Measurements from ENCODE around the gene PRKN. TPM values are rescaled to one million over a fixed set of nuclear protein-coding genes. Genes with fewer than 3 reads are reported as not detected.

PRKN gene
- total RNA-seq, 1 donor from 2014 or later = 2.6 TPM

DNA sequence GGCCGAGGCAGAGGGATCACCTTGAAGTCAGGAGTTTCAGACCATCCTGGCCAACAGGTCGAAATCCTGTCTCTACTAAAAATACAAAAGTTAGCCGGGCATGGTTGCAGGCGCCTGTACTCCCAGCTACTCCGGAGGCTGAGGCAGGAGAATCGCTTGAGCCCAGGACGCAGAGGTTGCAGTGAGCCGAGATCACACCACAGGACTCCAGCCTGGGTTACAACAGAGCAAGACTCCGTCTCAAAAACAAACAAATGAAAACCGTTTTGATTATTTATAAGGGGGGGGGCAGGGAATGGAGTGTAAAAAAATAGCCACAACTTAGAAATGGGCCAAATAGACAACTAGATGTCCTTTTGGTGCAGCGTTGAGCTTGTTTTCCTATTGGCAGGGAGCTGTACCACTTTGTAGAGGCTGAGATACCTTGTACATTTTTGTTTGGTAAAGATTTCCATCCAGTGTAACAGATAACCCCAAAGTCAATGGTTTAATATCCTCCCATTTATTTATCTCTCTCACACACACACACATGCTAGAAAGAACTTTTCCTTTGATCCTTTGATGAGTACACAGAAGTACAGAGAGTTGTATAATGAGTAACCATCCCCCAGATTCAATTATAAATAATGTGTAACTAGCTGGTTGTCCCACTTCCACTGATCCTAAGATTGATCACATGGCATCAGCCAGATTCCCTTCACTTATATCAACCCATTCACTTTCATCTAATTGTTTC, 477.5 kb downstream of the PRKN start:
- no peaks in the 10 kb centered on the region for H3K9me3 ChIP-seq
- H3K27me3 ChIP-seq = no peaks in the 10 kb centered on the region
- no peaks in the 10 kb centered on the region for H3K4me1 ChIP-seq
- intact Hi-C loops (cut with DNase I) = no loop called here
- TF ChIP-seq, protein P1, sequence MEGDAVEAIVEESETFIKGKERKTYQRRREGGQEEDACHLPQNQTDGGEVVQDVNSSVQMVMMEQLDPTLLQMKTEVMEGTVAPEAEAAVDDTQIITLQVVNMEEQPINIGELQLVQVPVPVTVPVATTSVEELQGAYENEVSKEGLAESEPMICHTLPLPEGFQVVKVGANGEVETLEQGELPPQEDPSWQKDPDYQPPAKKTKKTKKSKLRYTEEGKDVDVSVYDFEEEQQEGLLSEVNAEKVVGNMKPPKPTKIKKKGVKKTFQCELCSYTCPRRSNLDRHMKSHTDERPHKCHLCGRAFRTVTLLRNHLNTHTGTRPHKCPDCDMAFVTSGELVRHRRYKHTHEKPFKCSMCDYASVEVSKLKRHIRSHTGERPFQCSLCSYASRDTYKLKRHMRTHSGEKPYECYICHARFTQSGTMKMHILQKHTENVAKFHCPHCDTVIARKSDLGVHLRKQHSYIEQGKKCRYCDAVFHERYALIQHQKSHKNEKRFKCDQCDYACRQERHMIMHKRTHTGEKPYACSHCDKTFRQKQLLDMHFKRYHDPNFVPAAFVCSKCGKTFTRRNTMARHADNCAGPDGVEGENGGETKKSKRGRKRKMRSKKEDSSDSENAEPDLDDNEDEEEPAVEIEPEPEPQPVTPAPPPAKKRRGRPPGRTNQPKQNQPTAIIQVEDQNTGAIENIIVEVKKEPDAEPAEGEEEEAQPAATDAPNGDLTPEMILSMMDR (IDR thresholded peaks at IDR 0.05) = no peak
- no peak overlapping the region for H3K4me3 ChIP-seq
- no peak for DNase-seq (ENCODE audit: low spot score in 2 of 2)
- no peak overlapping the region for H3K27ac ChIP-seq
- H3K36me3 ChIP-seq = no peaks in the 10 kb centered on the region

DNA sequence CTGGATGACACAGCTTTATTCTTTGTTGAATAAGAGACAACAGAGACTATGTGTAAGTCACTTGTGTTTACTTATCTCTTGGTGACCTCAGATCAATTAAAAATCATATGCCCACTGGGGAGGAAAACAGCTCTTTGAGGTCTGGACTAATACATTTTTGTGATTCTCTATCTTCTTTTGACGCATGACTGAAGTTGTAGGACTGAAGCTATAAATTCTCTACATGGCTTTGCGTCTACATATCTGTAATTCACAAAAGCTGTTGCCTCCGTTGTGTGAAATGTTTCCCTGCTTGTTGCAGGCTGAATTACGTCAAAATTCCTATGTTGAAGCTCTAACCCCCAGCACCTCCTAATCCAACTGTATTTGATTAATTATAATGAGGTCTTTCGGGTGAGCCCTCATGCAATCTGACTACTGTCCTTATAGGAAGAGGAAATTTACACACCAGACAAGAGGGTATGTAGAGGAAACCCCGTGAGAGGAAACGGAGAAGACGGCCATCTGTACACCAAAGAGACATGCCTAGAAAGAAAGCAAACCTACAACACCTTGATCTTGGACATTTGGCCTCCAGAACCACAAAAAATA, 481.6 kb downstream of the PRKN start:
- TF ChIP-seq, protein P1 (IDR thresholded peaks at IDR 0.05) = no peak
- no peak overlapping the region for H3K4me3 ChIP-seq
- no peaks in the 10 kb centered on the region for H3K36me3 ChIP-seq
- H3K27ac ChIP-seq = no peak overlapping the region
- H3K9me3 ChIP-seq = no peaks in the 10 kb centered on the region
- intact Hi-C loops (cut with DNase I) = no loop called here
- no peaks in the 10 kb centered on the region for H3K27me3 ChIP-seq
- no peak for DNase-seq (ENCODE audit: low spot score in 2 of 2)
- no peaks in the 10 kb centered on the region for H3K4me1 ChIP-seq

DNA sequence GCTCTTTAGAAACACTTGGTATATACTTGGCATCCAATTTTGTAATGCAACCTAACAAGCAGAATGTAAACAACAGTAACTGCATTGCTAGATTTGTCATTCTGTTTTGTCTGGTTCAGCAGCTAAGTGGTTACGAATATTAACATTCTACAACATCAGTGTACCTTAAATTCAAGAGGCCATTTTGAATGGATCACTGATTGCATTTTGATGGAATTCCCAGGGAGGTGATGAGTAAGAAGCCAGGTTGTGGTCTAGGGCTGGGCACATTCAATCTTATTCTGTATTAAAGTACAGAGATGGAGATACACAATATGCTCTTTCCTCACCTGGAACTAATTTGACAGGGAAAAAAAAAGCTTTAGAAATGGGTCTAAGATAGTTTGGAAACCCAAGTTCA, 483.5 kb downstream of the PRKN start:
- H3K27me3 ChIP-seq = no peaks in the 10 kb centered on the region
- H3K36me3 ChIP-seq = no peaks in the 10 kb centered on the region
- H3K4me3 ChIP-seq = no peak overlapping the region
- DNase-seq (ENCODE audit: low spot score in 2 of 2) = no peak
- H3K4me1 ChIP-seq = no peaks in the 10 kb centered on the region
- H3K9me3 ChIP-seq = no peaks in the 10 kb centered on the region
- TF ChIP-seq, protein P1 (IDR thresholded peaks at IDR 0.05) = no peak
- H3K27ac ChIP-seq = no peak overlapping the region
- intact Hi-C loops (cut with DNase I) = no loop called here

DNA sequence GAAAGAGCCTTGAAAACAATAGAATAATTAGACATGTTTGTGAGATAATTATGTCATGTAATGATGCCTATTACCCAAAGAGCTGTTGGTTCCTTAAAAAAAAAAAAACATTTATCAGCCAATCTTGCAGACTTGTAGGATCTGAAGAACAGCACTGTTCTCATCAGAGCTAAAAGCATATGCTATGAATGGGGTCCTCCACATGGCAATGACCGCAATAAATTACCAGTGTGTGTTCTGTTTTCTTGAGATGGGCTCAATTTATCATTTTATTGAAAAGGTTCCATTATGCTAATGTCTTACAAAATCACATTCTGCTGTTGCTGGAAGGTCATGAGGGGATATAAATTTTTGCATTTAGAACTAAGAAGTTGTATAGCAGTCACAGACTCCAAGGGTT, 484.7 kb downstream of the PRKN start:
- intact Hi-C loops (cut with DNase I) = no loop called here
- Histone ChIP-seq H3K4me1 (no peaks in the 10 kb centered on the region), H3K9me3 (no peaks in the 10 kb centered on the region), H3K4me3 (no peak overlapping the region), H3K27ac (no peak overlapping the region), H3K27me3 (no peaks in the 10 kb centered on the region), H3K36me3 (no peaks in the 10 kb centered on the region)
- TF ChIP-seq, protein P1 (IDR thresholded peaks at IDR 0.05) = no peak
- no peak for DNase-seq (ENCODE audit: low spot score in 2 of 2)

DNA sequence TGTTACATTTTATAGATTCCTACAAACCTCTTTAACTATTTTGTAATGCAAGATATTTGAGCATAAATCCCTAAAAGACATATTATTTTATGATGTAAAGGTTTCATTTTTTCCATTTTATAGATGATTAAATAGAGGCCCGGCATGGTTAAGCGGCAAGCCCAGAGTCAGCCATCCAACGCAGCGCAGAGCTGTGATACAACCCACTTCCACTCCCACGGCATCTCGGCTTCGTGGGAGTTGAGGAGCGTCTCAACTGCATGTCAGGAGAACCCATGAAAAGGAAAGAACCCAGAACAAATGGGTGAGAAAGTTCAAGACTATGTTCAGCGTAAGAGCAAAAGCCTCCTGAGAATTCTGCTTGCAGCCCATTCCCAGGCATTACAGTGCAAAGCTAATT, 488.2 kb downstream of the PRKN start:
- DNase-seq (ENCODE audit: low spot score in 2 of 2) = no peak
- Histone ChIP-seq H3K4me3 (no peak overlapping the region), H3K4me1 (no peaks in the 10 kb centered on the region), H3K9me3 (no peaks in the 10 kb centered on the region), H3K27me3 (no peaks in the 10 kb centered on the region), H3K27ac (no peak overlapping the region), H3K36me3 (no peaks in the 10 kb centered on the region)
- intact Hi-C loops (cut with DNase I) = no loop called here
- TF ChIP-seq, protein P1 (IDR thresholded peaks at IDR 0.05) = no peak
